CD1c-positive myeloid dendritic cell (primary cell): ENCODE data around the gene SLC35B2.

Source experiments
- DNase-seq: peaks from one replicate; pipeline ENCODE4 v3.0.0-alpha.2; 2016; ENCODE audit errors: extremely low spot score

Gene SLC35B2

DNA sequence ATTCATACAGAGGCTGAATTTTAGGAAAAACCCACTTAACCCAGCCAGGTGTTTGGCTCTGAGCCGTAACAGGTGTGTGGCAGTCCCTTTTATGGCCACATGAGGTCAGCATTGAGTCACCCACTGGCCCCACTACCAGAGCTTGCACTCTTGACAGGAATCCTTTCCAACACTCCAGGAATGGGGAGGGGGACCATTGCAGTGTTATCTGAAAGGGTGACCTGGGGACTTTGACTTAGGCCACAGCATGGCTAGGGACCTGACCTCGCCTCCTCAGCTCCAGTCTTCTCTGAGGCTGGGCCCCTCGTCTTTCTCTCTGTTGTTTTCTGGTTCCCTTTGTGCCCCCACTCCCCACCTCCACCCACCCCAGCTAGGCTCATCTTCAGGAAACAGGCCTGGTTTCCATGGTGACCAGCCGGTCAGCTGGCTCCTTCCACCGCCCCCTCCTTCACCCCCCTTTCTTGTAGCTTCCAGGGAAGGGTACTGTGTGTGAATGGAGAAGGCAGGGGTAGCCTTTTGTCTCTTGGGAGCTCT lies 10.8 kb upstream of the SLC35B2 start:
- DNase-seq: peak; percentile 60

DNA sequence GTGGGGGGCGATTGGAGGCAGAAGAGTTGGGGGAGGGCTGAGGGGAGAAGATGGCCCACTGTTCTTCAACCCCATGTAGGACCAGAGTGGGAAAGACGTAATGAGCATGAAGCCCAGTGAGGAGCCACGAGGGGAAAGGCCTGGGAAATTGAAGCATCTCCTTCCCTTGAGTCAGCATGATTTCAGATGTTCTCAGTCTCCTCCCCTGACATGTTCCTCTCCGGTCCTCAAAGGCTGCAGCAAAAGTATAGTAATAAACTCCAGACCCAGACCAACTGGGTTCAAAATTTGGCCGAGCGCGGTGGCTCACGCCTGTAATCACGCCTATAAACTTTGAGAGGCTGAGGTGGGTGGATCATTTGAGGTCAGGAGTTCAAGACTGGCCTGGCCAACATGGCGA lies 9.9 kb upstream of the SLC35B2 start:
- no peak for DNase-seq

DNA sequence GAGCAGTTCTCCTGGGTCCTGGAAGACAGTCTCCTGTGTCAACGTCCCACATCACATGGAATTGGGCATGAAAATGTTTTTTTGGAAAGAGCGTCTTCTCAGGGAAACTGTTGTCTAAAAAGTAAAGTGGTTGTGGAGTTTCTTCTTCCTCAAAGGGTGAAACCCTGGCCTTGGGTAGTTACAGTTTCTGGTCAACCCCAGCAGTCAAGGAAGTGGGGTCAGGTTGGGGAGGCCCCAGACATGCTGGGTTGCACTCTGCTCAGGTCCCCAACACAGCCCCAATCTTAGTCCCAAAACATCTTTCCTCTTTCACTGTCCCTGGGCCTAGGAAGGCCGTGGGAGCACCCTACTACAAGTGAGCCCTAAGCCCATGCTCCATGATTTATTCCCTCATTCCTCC lies 9.0 kb upstream of the SLC35B2 start:
- no peak for DNase-seq

DNA sequence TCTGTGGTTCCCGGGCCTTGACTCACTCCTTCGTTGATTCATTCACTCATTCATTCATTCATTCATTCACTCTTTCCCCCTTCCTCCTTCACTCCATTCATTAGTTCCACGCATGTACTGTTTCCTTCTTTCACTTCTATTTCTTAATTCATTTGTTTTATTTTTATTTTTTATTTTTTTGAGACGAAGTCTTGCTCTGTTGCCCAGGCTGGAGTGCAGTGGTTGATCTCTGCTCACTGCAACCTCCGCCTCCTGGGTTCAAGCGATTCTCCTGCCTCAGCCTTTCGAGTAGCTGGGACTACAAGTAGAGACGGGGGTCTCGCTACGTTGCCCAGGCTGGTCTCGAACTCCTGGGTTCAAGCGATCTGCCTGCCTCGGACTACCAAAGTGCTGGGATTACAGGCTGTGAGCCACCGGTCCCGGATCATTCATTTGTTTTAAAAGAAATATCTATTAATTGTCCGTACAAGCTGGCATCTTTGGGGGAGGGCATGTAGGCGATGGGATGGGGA lies 8.4 kb upstream of the SLC35B2 start:
- no peak for DNase-seq

DNA sequence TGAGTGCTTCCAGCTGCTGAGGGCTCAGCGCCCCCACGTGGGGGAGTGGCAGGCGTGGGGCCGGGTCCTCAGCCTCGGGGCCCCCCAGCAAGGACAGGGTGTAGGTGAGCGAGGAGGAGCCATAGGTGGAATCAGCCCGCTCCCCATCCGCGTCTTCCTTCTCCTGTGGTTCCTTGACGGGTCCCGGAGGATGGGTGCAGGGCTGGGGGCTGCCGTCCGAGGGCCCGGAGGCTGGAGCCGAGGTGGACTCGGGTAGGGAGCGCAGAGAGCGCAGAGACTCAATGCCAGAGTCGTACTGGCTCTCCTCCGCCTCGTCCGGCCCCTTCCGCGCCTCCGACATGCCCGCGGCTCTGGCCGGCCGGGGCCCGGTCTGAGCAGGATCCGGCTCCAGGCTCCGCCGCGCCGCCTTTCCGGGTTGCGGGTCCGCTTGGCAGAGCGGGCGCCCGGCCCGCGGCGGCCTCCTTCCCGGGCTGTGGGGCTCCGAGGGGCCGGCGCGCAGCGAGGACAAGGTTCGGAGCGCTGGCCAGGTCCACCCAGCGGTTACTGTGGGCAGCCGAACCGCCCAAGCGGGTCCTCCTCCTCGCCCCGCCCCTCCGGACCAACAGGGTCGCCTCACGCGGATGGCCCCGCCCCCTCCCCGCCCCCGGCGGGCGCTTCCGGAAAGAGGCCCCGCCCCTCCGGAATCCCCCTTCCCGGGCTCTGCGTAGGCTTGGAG lies 7.8 kb upstream of the SLC35B2 start, which contains the start of gene NFKBIE:
Gene NFKBIE (minus strand): TSS at position 545 of the 715 bp plus-strand sequence. CDS start 205 bp downstream, at position 340.
- DNase-seq: peak; percentile 98

DNA sequence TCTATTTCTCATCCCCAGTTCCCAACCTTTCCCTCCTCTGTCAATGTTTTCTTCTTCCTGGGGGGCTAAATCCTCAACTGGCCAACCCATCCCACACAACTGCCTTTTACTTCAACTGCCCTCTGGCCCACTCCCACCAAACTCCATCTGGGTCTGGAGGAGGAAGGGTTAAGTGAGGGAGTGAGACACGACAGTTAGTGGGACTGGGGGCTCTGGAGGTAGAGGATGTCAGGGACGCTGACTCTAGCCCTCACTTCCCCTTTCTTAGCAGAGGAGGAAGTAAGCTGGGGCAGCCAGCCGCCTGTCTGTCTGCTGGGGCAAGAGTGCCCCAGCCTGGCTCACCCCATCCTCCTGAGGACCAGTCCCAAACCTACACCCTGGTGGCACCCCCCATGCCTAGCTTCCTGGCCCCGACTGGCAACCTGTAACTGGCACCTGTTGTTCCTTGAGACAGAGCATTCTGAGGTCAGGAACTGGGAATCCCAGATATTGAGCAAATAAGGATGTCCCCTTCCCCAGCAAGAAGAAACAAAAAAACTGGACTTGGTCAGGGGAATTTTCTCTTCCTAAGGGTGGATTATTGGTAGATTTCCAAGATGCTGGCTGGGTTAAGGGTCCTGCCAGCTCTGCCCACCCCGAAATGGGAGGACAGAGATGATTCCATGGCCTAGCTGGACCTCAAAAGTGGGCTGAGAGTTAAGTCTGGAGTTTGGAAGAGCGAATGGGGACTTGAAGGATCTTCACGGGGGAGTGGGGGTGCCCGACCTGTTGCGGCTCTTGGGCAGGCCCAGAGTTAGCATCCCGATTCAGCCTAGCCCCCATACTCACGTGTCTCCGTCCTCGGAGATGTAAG lies 7.1 kb upstream of the SLC35B2 start:
- DNase-seq: peak; percentile 83

DNA sequence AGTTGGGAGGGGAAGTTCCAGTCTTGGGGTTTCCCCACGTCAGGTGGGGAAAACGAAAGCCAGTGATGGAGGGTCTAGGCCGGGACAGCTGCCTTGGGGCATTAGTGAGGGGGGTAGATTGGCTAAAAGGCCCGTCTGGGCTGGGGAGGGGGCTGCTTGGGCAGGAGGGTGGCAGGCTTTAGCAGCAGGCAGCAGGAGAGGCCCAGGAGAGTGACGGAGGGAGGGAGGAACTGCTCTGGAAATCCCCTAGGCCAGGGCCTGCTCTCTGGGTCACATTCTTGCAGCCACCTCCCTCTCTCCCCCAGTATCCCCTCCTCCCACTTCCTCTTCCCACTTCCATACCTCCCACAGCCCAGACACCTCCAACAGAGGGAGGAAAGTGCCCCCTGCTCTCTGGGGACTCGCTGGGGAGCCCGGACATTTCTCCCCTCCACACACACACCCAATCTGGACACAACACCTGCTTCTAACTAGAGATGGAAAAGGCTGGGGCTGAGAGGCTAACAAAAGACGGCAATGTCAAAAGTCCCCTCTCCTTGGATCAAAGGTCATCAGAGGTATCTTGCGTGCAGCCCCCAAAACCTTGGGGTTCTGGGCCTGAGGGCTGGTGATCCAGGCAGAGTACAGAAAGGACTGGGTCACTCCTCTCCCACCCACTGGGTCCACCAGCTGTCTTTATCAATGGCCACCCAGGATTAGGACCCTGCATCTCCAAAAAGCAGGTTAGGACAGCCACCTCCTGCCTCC lies 6.2 kb upstream of the SLC35B2 start:
- peak; percentile 72 for DNase-seq

DNA sequence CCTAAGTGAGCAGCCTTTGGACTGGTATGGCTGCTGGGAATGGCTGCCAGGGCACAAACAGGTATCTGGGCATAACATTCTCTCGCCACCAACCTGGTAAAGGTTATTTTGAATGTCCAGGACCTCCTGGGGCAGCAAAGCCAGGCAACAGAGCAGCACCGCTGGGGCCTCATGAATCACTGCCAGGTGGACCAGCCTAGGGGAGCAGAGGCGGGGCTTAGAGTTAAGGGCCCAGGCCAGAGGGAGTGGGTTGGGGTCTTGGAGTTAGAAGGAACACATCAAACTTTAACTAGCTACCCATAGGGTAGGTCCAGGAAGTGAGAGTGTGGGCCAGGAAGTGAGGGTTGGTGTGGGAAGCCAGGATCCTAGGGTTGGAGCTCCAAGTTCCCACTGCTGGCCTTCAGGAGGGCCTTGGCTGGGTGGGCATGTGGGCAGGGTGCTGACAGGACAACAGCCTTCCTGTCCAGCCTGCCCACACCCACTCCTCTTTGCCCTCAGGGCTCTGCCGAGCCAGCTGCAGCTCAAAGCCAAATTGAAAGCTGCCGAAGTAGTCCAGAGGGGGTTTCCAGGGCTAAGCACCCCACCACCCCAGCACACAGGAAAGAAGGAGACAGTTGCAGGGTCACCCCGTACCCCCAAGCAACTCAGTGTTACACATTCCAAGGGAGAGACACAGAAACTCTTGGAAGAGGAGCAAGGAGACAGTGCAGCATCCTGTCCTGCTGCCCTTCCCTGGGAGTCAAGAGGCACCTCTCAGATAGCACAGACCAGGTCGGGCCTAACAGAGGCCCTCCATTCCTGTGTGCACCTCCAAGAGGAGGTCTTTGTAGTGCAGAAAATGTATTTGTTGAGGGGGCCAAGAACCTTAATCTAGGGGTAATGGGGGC lies 5.4 kb upstream of the SLC35B2 start:
- peak; percentile 57 for DNase-seq

DNA sequence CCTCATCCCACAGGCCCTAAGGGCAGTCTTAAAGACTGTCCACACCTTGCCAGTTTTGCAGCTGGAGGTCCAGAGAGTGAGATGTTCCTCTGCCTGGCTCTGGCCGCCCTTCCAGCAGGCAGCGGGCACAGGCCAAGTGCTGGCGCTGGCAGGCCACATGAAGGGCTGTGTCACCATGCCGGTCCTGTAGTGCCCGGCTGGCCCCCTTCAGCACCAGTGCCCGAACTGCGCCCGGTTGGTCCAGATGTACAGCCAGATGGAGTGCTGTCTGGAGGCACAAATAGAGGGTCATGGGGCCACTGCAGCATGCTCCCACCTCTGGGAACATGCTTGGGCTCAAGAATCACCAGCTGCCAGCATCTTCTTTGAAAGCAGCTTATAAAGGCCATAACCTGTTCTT lies 4.3 kb upstream of the SLC35B2 start:
- no peak for DNase-seq

DNA sequence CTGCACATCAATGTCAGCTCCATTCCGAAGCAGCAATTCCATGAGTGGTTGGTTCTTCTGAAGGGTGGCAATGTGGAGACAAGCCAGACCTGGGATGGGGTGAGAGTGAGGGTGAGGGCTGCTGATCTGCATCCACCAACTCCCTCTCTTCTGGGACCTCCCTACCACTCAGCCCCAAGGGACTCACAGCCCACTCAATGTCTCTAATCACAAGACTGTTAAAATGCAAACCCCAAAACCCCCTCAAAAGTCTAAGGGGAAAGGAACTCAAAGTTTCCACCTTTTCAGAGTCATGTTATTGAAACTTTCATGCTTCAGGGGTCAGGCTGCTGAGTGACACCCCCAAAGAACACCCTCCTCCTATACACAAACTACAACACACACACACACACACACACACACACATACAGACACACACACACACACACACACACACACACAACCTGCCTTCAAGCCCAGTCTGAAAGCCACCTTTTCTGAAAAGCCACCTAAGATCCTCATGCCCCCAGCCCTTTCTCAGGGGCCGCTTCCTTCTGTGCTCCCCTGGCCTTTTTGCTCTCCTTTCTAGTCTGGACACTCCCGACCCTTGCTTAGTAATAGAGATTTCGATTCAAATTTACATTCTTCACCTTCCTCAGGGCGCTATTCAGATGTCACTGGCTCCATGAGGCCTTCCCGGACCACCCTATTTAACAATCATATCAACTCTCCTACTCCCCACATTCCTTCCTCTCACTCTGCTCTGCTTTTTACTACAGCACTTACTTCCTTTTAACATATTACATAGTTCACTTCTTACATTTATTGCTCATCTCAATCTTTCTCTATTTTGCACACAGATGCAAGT lies 3.3 kb upstream of the SLC35B2 start:
- DNase-seq: no peak

DNA sequence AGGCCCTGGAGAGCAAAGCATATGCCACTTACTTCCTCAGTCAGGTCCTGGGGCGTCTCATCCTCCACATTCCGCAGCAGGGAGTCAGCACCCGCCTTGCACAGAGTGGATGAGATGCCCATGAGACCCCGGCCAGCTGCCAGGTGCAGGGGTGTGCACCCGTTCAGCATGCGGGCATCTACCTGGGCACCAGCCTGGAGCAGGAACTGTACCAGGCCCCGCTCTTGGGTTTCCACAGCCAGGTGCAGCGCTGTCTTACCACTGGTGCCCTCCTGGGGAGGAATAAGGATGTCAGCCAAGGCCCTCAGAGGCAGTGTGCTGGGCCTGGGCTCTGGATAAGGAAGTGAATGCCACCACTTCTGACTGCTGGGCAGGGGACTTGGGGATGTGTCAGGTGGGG lies 2.7 kb upstream of the SLC35B2 start:
- DNase-seq: no peak

DNA sequence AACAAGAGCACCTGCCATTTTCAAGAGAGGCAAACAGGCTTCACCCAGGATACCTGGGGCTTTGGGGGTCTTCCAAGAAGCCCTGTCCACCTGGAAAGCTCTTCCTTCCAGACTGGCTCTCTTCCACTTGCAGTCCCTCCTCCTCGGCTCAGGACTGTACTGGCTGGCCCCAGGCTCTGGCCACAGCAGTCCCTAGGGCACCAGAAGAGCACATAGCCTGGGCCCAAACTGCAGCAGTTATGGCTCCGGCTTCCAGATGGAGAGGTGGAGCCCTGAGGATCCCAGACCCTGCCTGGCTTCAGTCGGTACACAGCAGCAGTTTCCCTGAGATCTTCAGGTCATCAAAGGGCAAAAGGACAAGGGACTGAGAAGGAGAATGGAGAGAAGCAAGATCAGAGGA lies 1.6 kb upstream of the SLC35B2 start:
- DNase-seq: no peak

DNA sequence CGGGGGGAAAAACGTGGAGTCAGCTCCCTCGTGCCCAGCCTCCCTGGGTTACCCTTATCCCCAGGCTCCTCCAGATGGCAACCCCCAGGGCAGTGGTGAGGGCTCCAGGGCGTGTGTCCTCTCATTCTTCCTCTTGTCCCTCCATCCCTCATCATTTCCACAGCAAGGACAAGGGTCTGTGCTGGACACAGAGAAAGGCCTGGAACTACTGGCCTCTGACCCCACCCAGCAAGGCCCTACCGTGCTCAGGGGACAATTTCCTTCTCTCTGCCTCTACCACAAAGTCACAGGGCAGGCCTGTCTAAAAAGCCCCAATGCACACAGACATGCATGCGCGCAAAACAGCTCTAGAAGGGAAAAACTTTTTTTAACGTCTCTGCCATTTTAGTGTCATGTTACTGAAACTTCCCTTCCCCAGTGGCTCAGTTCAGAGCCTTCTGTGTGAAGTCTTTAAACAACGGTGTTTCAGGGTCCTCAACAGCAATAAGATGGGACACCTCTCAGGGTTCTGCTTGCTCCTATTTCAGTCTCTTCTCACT lies 1.1 kb upstream of the SLC35B2 start:
- no peak for DNase-seq

DNA sequence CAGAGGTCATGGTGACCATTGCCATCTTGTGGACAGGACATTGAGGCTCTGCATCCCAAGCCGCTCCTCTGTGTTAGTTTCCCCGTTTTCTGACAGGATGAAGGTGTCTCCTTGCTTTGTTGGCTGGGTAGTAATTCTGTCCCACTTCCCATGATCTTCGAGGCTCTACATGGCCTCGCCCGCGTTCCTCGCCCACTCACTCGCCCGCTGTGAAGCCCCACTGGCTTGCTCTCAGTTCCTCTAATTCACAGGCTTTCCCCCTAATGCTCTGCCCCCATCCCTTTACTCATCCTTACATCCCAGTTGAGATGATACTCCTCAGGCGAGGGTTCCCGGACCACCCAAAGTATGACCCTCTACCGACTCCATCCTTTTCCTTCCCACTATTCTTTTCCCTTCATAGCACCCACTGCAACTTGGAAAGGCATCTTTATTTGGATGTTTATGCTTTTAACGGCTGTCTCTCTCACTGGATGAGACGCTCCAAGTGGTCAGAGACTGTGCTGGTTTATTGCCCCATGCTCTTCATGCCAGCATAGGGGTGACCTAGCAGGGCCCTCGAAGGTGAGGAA lies 511 bp upstream of the SLC35B2 start:
- peak; percentile 91 for DNase-seq

DNA sequence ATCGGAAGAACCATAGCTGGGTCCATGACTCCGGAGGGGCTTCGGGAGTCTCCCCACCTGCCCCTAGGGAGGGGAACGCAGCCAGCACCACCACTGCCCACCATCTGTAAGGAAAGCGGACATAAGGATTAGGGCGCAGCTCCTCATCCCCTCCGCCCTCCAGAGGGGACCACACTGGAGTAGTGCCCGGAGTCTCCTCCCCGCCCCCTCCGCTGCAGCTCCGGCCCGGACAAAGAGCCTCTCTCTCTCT lies 628 bp downstream of the SLC35B2 start:
- DNase-seq: no peak

DNA sequence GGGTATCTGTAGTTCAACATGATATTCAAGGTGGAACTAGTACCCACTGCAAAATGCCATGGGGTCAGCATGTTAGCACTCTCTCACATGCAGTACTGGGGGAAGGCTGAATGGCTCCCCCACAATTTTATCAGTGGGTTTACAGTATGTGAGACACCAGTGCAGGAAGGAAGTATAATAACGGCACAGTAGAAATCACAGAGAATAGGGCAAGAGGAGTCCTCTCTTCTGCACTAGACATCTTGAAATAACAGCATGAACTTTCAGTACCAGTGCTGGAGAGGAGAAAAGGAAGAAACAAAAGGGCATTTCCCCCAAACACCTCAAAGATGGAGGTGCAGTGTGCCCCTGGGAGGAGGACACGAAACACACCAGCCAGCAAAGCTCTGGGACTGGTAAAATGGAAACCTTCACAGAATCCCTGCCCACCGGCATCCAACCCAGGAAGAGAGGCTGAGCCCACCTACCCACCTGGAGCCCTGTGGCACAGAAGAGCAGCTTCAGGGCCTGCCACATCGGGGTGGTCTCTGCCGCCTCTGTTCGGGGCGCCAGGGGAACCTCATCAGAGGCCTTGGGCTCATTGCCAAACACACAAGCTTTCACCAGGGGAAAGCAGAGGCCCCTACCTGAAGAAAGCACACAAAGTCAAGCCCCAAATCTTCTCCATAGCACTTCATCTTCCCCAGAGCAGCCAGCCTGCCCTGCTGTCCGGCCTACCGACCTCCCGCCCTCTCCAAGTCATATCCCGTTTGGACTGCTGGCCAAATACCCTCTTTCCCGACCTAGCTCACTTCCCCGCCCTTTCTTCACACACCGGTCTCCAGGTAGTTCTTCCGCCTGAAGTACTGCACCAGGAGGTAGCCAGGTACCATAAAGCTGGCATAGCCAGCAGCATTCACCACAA lies 1.2 kb downstream of the SLC35B2 start:
- no peak for DNase-seq

DNA sequence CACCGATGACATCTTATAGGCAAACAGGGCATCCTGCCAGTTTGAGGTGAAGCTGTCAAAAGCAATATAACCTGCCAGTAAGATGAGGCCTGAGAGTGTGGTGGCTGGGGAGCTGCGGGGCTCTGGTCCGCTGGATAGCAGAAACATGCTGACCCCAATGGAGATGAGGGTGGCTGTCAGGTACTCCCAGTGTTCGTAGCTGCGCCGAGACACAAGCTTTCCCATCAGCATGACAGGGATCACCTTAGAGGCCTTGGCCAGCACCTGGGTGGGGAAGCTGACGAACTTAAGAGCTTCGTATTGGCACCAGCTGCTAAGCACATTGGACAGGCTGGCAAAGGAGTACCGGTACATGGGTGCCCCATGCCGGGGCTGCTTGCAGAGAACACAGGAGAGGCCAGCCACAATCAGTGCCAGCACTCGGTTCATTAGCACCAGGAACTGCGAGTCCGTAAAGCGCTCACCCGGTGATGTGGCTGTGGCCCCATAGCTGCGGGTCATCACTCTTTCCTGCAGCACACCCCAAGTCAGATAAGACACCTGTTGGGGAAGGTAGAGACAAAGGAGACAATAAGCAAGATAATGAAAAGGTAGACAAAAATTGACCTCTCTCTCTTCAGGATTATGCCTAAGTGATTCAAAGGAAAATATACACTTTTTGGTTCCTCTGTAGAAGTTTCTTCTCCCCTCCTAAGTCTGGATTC lies 2.1 kb downstream of the SLC35B2 start:
- no peak for DNase-seq
